SK-N-SH treated with all-trans-retinoic acid at 6 μM for 48 hours (cell line): ENCODE results near the gene WDR12.
A peak's percentile ranks its signal among the peaks of the same experiment; 100 is the strongest.

ENCODE experiments used
- ATAC-seq: fragments of 200-7000 bp; cut with Tn5 transposase; 3 replicates; pipeline ENCODE4 v1.9.1; 2020; ENCODE audit warnings: mild to moderate bottlenecking, moderate library complexity
- ARNTL ChIP-seq: fragments of 450-650 bp; formaldehyde crosslinking; IDR thresholded peaks from 2 replicates; pipeline ENCODE4 v1.5.0; 2020; ENCODE audit warnings: low read depth, mild to moderate bottlenecking, moderate library complexity, borderline replicate concordance
- BACH2 ChIP-seq: fragments of 250-450 bp; sonication (Bioruptor Pico); IDR thresholded peaks from 2 replicates; pipeline ENCODE4 v1.9.0; 2021; ENCODE audit warnings: mild to moderate bottlenecking, borderline replicate concordance
- CSDC2 ChIP-seq: fragments of 250-450 bp; sonication (Bioruptor Pico); IDR thresholded peaks from 2 replicates; pipeline ENCODE4 v1.5.0; 2020; ENCODE audit warnings: mild to moderate bottlenecking, moderate library complexity
- CSRNP3 ChIP-seq: fragments of 250-450 bp; sonication (Bioruptor Pico); IDR thresholded peaks from 2 replicates; pipeline ENCODE4 v1.5.1; 2021; ENCODE audit warnings: mild to moderate bottlenecking, moderate library complexity
- ESRRG ChIP-seq: fragments of 250-450 bp; sonication (Bioruptor Pico); IDR thresholded peaks from 2 replicates; pipeline ENCODE4 v1.6.1; 2021; ENCODE audit warnings: mild to moderate bottlenecking
- GLIS3 ChIP-seq: fragments of 250-450 bp; sonication (Bioruptor Pico); IDR thresholded peaks from 2 replicates; pipeline ENCODE4 v1.5.0; 2020; ENCODE audit warnings: mild to moderate bottlenecking, moderate library complexity
- ISL1 ChIP-seq: fragments of 250-450 bp; sonication (Bioruptor Pico); IDR thresholded peaks from 2 replicates; pipeline ENCODE4 v2.1.2; 2022; ENCODE audit warnings: mild to moderate bottlenecking, moderate library complexity
- OSR1 ChIP-seq: fragments of 250-450 bp; sonication (Bioruptor Pico); IDR thresholded peaks from 2 replicates; pipeline ENCODE4 v1.8.0; 2022; ENCODE audit warnings: moderate library complexity, mild to moderate bottlenecking, inconsistent platforms
- PATZ1 ChIP-seq: fragments of 250-450 bp; sonication (Bioruptor Pico); IDR thresholded peaks from 2 replicates; pipeline ENCODE4 v1.8.0; 2020; ENCODE audit warnings: mild to moderate bottlenecking, moderate library complexity, borderline replicate concordance
- POU6F1 ChIP-seq: fragments of 250-450 bp; sonication (Bioruptor Pico); IDR thresholded peaks from 2 replicates; pipeline ENCODE4 v1.8.0; 2021; ENCODE audit warnings: low read depth, mild to moderate bottlenecking, moderate library complexity, borderline replicate concordance
- PPARA ChIP-seq: fragments of 250-450 bp; sonication (Bioruptor Pico); IDR thresholded peaks from 2 replicates; pipeline ENCODE4 v1.5.0; 2020; ENCODE audit warnings: mild to moderate bottlenecking, borderline replicate concordance
- RARB ChIP-seq: fragments of 250-450 bp; sonication (Bioruptor Pico); IDR thresholded peaks from 2 replicates; pipeline ENCODE4 v1.8.0; 2021; ENCODE audit warnings: mild to moderate bottlenecking, moderate library complexity
- TCF4 ChIP-seq: fragments of 250-450 bp; sonication (Bioruptor Pico); IDR thresholded peaks from 2 replicates; pipeline ENCODE4 v1.8.0; 2021; ENCODE audit warnings: mild to moderate bottlenecking, moderate library complexity, borderline replicate concordance
- TOX ChIP-seq: fragments of 250-450 bp; sonication (Bioruptor Pico); IDR thresholded peaks from 2 replicates; pipeline ENCODE4 v1.8.0; 2021; ENCODE audit warnings: mild to moderate bottlenecking, moderate library complexity, borderline replicate concordance
- TSHZ2 ChIP-seq: fragments of 250-450 bp; sonication (Bioruptor Pico); IDR thresholded peaks from 2 replicates; pipeline ENCODE4 v1.5.0; 2020; ENCODE audit warnings: mild to moderate bottlenecking, moderate library complexity
- ZC3H10 ChIP-seq: fragments of 250-450 bp; sonication (Bioruptor Pico); IDR thresholded peaks from 2 replicates; pipeline ENCODE4 v1.5.1; 2021; ENCODE audit warnings: mild to moderate bottlenecking, moderate library complexity
- ZFP3 ChIP-seq: fragments of 250-450 bp; sonication (Bioruptor Pico); IDR thresholded peaks from 2 replicates; pipeline ENCODE4 v1.5.0; 2020; ENCODE audit warnings: mild to moderate bottlenecking, moderate library complexity
- ZFP30 ChIP-seq: fragments of 450-650 bp; formaldehyde crosslinking; IDR thresholded peaks from 2 replicates; pipeline ENCODE4 v1.5.0; 2022; ENCODE audit warnings: mild to moderate bottlenecking, moderate library complexity
- ZNF565 ChIP-seq: fragments of 450-650 bp; formaldehyde crosslinking; conservative IDR thresholded peaks from 2 replicates; pipeline ENCODE4 v1.5.0; 2020; ENCODE audit warnings: low read depth, mild to moderate bottlenecking, moderate library complexity
- ZNF70 ChIP-seq: fragments of 450-650 bp; formaldehyde crosslinking; IDR thresholded peaks from 2 replicates; pipeline ENCODE4 v1.5.0; 2020; ENCODE audit warnings: mild to moderate bottlenecking, moderate library complexity

The WDR12 gene

GRCh38 chr2:202841090-202841867, 70.2 kb downstream of the WDR12 start:
- TF ChIP-seq ZFP3 (CRISPR knock-in tag) (no peak), ESRRG (CRISPR knock-in tag) (no peak), RARB (CRISPR knock-in tag) (no peak), CSRNP3 (CRISPR knock-in tag) (no peak), POU6F1 (CRISPR knock-in tag) (no peak), ARNTL (no peak), ZNF70 (CRISPR knock-in tag) (no peak), ZFP30 (CRISPR knock-in tag) (no peak), ZNF565 (no peak), GLIS3 (no peak), TOX (no peak), PATZ1 (CRISPR knock-in tag) (no peak), ISL1 (CRISPR knock-in tag) (no peak), PPARA (CRISPR knock-in tag) (no peak), ZC3H10 (CRISPR knock-in tag) (no peak), CSDC2 (no peak)
- no peak for ATAC-seq

- no peak for TF ChIP-seq ZNF565
- no peak for TF ChIP-seq ZFP3 (CRISPR knock-in tag)
- no peak for TF ChIP-seq ZC3H10 (CRISPR knock-in tag)
- no peak for TF ChIP-seq CSDC2
- no peak for TF ChIP-seq ESRRG (CRISPR knock-in tag)
- no peak for TF ChIP-seq BACH2 (CRISPR knock-in tag)
- TF ChIP-seq ZFP30 (CRISPR knock-in tag): no peak
- TF ChIP-seq ISL1 (CRISPR knock-in tag): no peak
- TF ChIP-seq TSHZ2: no peak
- no peak for TF ChIP-seq GLIS3
- TF ChIP-seq OSR1: no peak
- no peak for TF ChIP-seq POU6F1 (CRISPR knock-in tag)
- no peak for TF ChIP-seq PATZ1 (CRISPR knock-in tag)
- no peak for TF ChIP-seq TCF4 (CRISPR knock-in tag)
- peak; percentile 94 for ATAC-seq
These were observed 79.9 kb downstream of the WDR12 start for GRCh38 chr2:202831242-202832220.
